IMR-90 (cell line): ENCODE data around the gene KLHL2. TPM values are rescaled to one million over a fixed set of nuclear protein-coding genes. Genes with fewer than 3 reads are reported as not detected.
A peak's percentile ranks its signal among the peaks of the same experiment; 100 is the strongest.

Source experiments
- ATAC-seq: fragments of 200-7000 bp; cut with Tn5 transposase; 2 replicates; pipeline ENCODE4 v1.9.1; 2020; ENCODE audit warnings: low read depth, mild to moderate bottlenecking, moderate library complexity
- BruUV-seq: library from RNA; stranded (reverse); fragments of 400-500 nt; replicated peaks from 2 replicates; lab custom pipeline; 2021; lab: Mats Ljungman, UMichigan
- CTCF ChIA-PET: fragments of 300-600 bp; formaldehyde crosslinking; extraction: SDS; loops from one replicate; lab custom pipeline; 2021; ENCODE audit warnings: antibody characterized with exemption; lab: Yijun Ruan, JAX
- POLR2A ChIA-PET: fragments of 300-600 bp; sonication (Branson Sonifier 250); formaldehyde crosslinking; loops from one replicate; lab custom pipeline; 2022; ENCODE audit warnings: antibody characterized with exemption; ENCODE audit not compliant: unreplicated experiment; lab: Charles Lee
- DNase-seq: peaks from one replicate; pipeline ENCODE4 v3.0.0; 2013
- H2AFZ ChIP-seq: replicated peaks from 2 replicates; pipeline ENCODE3; 2013; ENCODE audit warnings: low read length, mild to moderate bottlenecking; ENCODE audit not compliant: poor library complexity
- H2AK5ac ChIP-seq: 2 replicates; pipeline ENCODE4 v1.6.1; 2013; ENCODE audit warnings: low read depth, low read length, inconsistent platforms
- H2AK9ac ChIP-seq: replicated peaks from 2 replicates; pipeline ENCODE3; 2013; ENCODE audit warnings: mild to moderate bottlenecking, low read depth, low read length, moderate library complexity; ENCODE audit not compliant: poor library complexity
- H2BK120ac ChIP-seq: 2 replicates; pipeline ENCODE4 v1.6.1; 2013; ENCODE audit warnings: low read depth, low read length, inconsistent platforms
- H2BK15ac ChIP-seq: 3 replicates; pipeline ENCODE4 v1.6.1; 2013; ENCODE audit warnings: low read depth, low read length, inconsistent platforms
- H2BK20ac ChIP-seq: 2 replicates; pipeline ENCODE4 v1.6.1; 2013; ENCODE audit warnings: low read depth, mild to moderate bottlenecking, inconsistent platforms, low read length, moderate library complexity
- H2BK5ac ChIP-seq: 2 replicates; pipeline ENCODE4 v1.6.1; 2013; ENCODE audit warnings: mild to moderate bottlenecking, low read depth, low read length, inconsistent platforms; ENCODE audit not compliant: poor library complexity, severe bottlenecking
- H3K14ac ChIP-seq: replicated peaks from 2 replicates; pipeline ENCODE4 v1.6.1; 2013; ENCODE audit warnings: low read depth, low read length, inconsistent platforms
- H3K18ac ChIP-seq: 2 replicates; pipeline ENCODE4 v1.6.1; 2013; ENCODE audit warnings: low read depth, low read length, control low read depth
- H3K23ac ChIP-seq: 2 replicates; pipeline ENCODE4 v1.6.1; 2013; ENCODE audit warnings: low read depth, low read length, inconsistent platforms
- H3K27ac ChIP-seq: 2 replicates; pipeline ENCODE4 v1.5.1; 2013; ENCODE audit warnings: mild to moderate bottlenecking, control low read depth, low read length; ENCODE audit not compliant: insufficient read depth
- H3K27me3 ChIP-seq: 2 replicates; pipeline ENCODE4 v1.6.1; 2013; ENCODE audit warnings: low read length; ENCODE audit not compliant: control insufficient read depth, insufficient read depth
- H3K36me3 ChIP-seq: 2 replicates; pipeline ENCODE4 v1.6.1; 2013; ENCODE audit warnings: low read length, mixed read lengths; ENCODE audit not compliant: control insufficient read depth, insufficient read depth
- H3K4ac ChIP-seq: 2 replicates; pipeline ENCODE4 v1.6.1; 2013; ENCODE audit warnings: low read depth, low read length, inconsistent platforms
- H3K4me1 ChIP-seq: 2 replicates; pipeline ENCODE4 v1.6.1; 2013; ENCODE audit warnings: low read length, mixed read lengths; ENCODE audit not compliant: control insufficient read depth, insufficient read depth
- H3K4me2 ChIP-seq: 2 replicates; pipeline ENCODE4 v1.6.1; 2013; ENCODE audit warnings: low read depth, mild to moderate bottlenecking, control low read depth, low read length, moderate library complexity
- H3K4me3 ChIP-seq: 2 replicates; pipeline ENCODE4 v1.5.1; 2013; ENCODE audit warnings: low read depth, mild to moderate bottlenecking, control low read depth, low read length, moderate library complexity; ENCODE audit not compliant: insufficient read depth
- H3K56ac ChIP-seq: 2 replicates; pipeline ENCODE4 v1.6.1; 2013; ENCODE audit warnings: low read length, inconsistent platforms; ENCODE audit not compliant: insufficient read depth; ENCODE audit errors: extremely low read depth
- H3K79me1 ChIP-seq, 2 experiments: 2 replicates each; pipeline ENCODE4 v1.6.1; 2013; ENCODE audit warnings: low read length in 2 of 2, inconsistent platforms in 1 of 2, low read depth in 1 of 2
- H3K9ac ChIP-seq: 2 replicates; pipeline ENCODE4 v1.6.1; 2013; ENCODE audit warnings: low read depth, low read length, control low read depth
- H3K9me1 ChIP-seq: 2 replicates; pipeline ENCODE4 v1.6.1; 2013; ENCODE audit warnings: low read length, inconsistent platforms; ENCODE audit not compliant: insufficient read depth
- H3K9me3 ChIP-seq: 2 replicates; pipeline ENCODE4 v1.6.1; 2013; ENCODE audit warnings: low read length; ENCODE audit not compliant: control insufficient read depth, insufficient read depth
- H4K20me1 ChIP-seq: 2 replicates; pipeline ENCODE4 v1.6.1; 2013; ENCODE audit warnings: low read length, inconsistent platforms; ENCODE audit not compliant: insufficient read depth
- H4K5ac ChIP-seq: 2 replicates; pipeline ENCODE4 v1.6.1; 2013; ENCODE audit warnings: mild to moderate bottlenecking, low read depth, low read length, control low read depth
- H4K8ac ChIP-seq, 2 experiments: 2 replicates each; pipeline ENCODE4 v1.6.1; 2013; ENCODE audit warnings: low read depth in 2 of 2, low read length in 2 of 2, control low read depth in 1 of 2, inconsistent platforms in 1 of 2
- H4K91ac ChIP-seq: 2 replicates; pipeline ENCODE4 v1.6.1; 2013; ENCODE audit warnings: low read depth, low read length, inconsistent platforms; ENCODE audit not compliant: insufficient read depth
- FOS ChIP-seq: fragments of 150-350 bp; IDR thresholded peaks from 2 replicates; pipeline ENCODE4 v1.6.1; 2016; ENCODE audit warnings: low read depth, low read length
- RAD21 ChIP-seq: IDR thresholded peaks from 2 replicates; pipeline ENCODE4 v1.6.1; 2012; ENCODE audit warnings: low read length, improper control_type of control experiment
- RCOR1 ChIP-seq: IDR thresholded peaks from 2 replicates; pipeline ENCODE4 v1.6.1; 2012; ENCODE audit warnings: mild to moderate bottlenecking, low read length, improper control_type of control experiment; ENCODE audit not compliant: insufficient replicate concordance
- USF2 ChIP-seq: fragments of 150-350 bp; IDR thresholded peaks from 2 replicates; pipeline ENCODE4 v1.6.1; 2017; ENCODE audit warnings: mild to moderate bottlenecking, antibody characterized with exemption, low read length, low read depth
- WGBS, 2 experiments: methylation state at CpG; one replicate each; pipeline versions ENCODE4 v1.1.5 to v1.1.7; 2013; ENCODE audit warnings: missing lambda C conversion rate in 2 of 2; ENCODE audit not compliant: insufficient read length in 1 of 2; ENCODE audit errors: extremely low coverage in 2 of 2; 5-methylcytosine and 5-hydroxymethylcytosine counted together
- dilution Hi-C: fragments of 300-500 bp; cut with HindIII; formaldehyde crosslinking; loops from one replicate; pipeline ENCODE4 v1.14.3; 2018; ENCODE audit warnings: low sequenced_read_pairs; ENCODE audit not compliant: unreplicated experiment
- in situ Hi-C: fragments of 300-500 bp; cut with MboI; formaldehyde crosslinking; loops from 3 replicates; pipeline ENCODE4 v1.14.3; 2019; ENCODE audit warnings: low sequenced_read_pairs, inconsistent platforms, mixed read lengths
- intact Hi-C: fragments of 100-400 bp; cut with micrococcal nuclease; formaldehyde crosslinking; loops from 2 replicates; pipeline ENCODE4 v1.10.0; 2022
- polyA plus RNA-seq, 3 experiments: library from polyadenylated mRNA; depleted of rRNA; stranded (reverse); fragments of >200 nt; gene quantifications; 2 replicates each; pipeline ENCODE4 v1.2.3, GENCODE V29; 2012; ENCODE audit warnings: low replicate concordance in 1 of 3
- total RNA-seq: library from RNA; depleted of rRNA; stranded (reverse); fragments of >200 nt; gene quantifications from 2 replicates; pipeline ENCODE4 v1.2.3, GENCODE V29; 2012

The KLHL2 gene
- total and polyA plus RNA-seq, 2 of the 4 experiments (the other 2 are of a cell fraction): 11.0 to 12.4 TPM

GRCh38 chr4:165208221-165208652 lies 876 bp downstream of the KLHL2 start:
- Histone ChIP-seq H3K9me3 (no peaks in the 10 kb centered on the region), H3K9me1 (0 out of 2 replicates have a peak, but pooled peaks cover 2% of the 10 kb centered on the region), H3K56ac (no peak overlapping the region), H2AK9ac (peak overlapping the region; percentile 3), H2AK5ac (no peak overlapping the region), H3K4me1 (peaks cover 4% of the 10 kb centered on the region; the same call in 1 of the 2 replicates), H3K14ac (no peak overlapping the region; the same call in 1 of the 2 replicates), H3K27ac (no peak overlapping the region), H3K4me2 (peak overlapping the region; percentile 73), H2BK15ac (no peak overlapping the region), H3K23ac (peak overlapping the region; percentile 73), H4K5ac (no peak overlapping the region), H4K8ac (no peak overlapping the region), H4K91ac (no peak overlapping the region), H3K79me1 (peaks cover 14 to 21% of the 10 kb centered on the region in 2 experiments; a peak in 3 of 4 replicates), H3K4ac (no peak overlapping the region), H2BK5ac (no peak overlapping the region), H3K9ac (peak overlapping the region; percentile 43), H2BK20ac (no peak overlapping the region), H3K27me3 (no peaks in the 10 kb centered on the region), H3K36me3 (no peaks in the 10 kb centered on the region), H3K18ac (no peak overlapping the region), H2AFZ (peak overlapping the region; percentile 86), H2BK120ac (no peak overlapping the region), H4K20me1 (peaks cover 3% of the 10 kb centered on the region; the same call in 1 of the 2 replicates), H3K4me3 (peak overlapping the region; percentile 74)
- BruUV-seq: no TSS peak
- 12% methylated on average over 5 of the region's 13 CpGs; no CpG with 5 or more reads in 1 of the 2 experiments for WGBS, 2 experiments
- DNase-seq: no peak
- ChIA-PET POLR2A (no interaction called here), CTCF (no interaction called here)
- in situ Hi-C loops: loop anchor here (25.0 kb wide), 1 partner anchor 129 kb away; the partner anchor contains the start of gene MSMO1
- intact Hi-C loops: no loop called here
- no peak for ATAC-seq
- dilution Hi-C loops: no loop called here
- TF ChIP-seq USF2 (no peak), FOS (no peak), RAD21 (no peak), RCOR1 (no peak)
